Activated T-helper 9 cell treated with anti-CD3 and anti-CD28 coated beads, Interleukin-2, amount 50 U/mL, for 16 hours (primary cell): ENCODE data around the gene HLA-DMA.
"Not testable (repeated sequence)": the region's sequence is repeated elsewhere in the genome, so short reads cannot be mapped to it uniquely, and the experiment has no call there.

Experiments used
- DNase-seq: peaks from one replicate; pipeline ENCODE4 v3.0.0-alpha.2; 2020; ENCODE audit warnings: low read depth

HLA-DMA gene

DNA sequence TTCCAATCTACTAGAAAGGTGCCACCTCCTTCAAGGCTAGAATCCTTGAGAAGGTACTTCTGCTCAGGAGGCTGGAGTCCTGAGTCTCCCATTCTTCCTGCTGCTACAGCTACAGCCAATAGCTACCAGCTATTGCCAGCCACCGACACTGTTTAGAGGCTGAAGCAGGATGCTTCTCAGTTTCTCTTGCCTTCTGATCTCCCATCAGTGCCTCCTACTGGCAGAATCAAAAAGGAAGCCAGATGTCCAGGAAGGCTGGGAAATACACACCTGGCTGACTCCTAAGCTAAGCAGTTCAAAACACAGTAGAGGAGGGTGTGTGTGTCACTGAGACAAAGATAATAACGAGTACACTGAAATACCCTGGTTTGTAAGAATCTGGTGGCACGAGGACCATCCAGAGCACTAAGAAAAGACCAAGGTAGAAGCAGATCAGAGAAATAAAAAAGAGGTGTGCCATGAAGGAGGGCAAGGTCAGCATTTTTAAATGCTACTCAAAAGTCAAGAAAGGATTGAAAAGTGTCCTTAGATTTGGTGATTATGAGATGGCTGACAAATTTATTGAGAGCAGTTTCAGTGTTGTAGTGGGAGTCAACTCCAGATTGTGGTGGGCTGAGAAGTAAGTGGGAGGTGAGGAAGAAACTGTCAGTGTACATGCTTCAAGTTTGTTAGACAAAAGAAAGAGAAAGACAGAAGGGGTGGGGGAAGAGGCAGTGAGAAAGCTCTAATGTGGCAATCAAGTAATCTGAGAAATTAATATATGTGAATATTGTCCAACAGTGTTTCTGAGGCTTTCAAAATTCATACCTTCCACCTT is 2.3 kb upstream of the HLA-DMA start:
- DNase-seq = no peak

DNA sequence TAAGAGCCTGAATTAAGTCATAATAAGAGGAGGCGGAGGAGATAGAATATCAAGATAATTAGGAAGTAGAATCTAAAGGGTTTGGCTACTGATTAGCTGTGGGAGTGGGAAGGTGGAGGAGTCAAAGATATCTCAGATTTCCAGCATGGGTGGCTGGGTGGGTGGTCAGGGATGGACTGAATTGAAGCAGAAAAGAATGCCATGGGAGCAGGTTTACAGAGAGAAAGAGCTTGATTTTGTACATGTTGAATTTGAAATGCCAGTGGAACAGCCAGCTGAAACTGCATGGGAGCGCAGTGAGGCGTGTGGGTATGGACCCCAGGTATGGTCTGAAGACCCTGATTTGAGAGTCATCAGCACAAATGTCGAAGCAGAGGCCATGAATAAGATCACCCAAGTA is 1.4 kb upstream of the HLA-DMA start:
- no peak for DNase-seq

DNA sequence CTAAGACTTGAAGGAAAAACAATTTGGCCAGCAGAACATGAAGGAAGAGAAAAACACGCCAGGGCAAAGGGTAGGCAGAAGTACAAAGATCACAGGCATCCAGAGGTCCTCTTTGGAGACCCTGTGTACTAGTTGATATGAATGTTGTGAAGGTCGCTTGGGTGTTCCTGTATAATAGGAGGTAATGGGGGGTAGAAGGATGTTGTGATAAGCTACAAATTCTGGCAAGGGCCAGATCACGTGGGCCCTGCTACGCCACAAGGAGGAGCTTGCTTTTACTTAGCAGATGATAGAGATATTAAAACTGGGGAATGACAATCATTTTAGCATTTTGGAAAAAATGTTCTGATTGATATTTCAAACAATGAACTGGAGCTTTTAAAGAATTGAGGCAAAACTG is 878 bp upstream of the HLA-DMA start:
- DNase-seq = no peak

DNA sequence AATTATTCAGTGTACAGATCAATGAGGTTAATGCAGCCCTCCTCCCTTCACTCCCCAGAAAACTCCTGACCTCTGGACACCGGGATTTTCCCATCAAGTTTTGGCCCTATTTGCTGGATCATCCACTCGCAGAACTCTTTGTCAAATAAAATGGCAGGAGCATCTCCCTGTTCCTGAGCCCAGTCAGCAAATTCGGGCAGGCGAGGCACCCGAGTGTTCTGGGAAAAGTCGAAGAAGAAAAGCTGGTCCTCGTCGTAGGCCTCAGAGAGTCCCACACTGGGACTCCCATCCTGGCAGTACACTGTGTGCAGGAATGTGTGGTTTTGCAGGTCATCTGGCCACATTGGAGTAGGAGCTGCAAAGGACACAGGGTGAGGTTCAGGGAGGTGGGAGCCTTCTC is 2.4 kb downstream of the HLA-DMA start:
- DNase-seq = no peak

DNA sequence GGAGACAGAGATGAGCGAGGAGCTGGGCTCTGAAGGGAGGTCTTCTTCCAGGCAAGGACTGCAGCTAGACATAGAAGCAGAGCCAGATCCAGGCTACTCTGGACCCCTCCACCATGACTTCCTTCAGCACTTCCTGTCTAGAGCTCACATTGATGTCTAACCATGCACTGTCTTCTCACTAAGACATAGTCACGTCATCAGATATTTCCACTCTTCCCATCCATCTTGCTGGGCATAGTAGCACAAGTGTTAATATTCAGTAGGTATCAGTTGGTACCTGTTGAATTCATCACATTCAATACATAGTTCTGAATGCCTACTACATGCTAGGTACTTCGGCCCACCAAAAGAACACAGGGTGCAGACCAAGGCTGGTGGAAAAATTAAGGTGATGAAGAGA is 2.9 kb downstream of the HLA-DMA start:
- no peak for DNase-seq

DNA sequence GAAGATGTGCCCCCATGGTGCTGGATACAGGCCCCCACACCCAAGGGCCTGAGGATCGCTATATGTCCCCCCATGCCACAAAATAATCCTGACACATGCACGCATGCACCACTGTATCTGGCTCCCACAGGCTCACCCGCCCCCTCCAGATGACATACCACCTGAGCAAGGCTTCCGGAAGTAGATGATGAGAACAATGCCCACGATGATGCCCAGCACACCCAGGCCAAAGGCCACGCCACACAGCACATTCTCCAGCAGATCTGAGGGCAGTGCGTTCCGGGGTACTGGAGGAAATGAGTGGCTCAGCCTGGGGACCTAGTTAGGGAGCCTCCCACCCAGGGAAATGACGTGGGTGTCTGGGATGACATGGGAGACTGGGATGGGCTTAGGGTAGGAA is 3.8 kb downstream of the HLA-DMA start:
- DNase-seq = no peak

DNA sequence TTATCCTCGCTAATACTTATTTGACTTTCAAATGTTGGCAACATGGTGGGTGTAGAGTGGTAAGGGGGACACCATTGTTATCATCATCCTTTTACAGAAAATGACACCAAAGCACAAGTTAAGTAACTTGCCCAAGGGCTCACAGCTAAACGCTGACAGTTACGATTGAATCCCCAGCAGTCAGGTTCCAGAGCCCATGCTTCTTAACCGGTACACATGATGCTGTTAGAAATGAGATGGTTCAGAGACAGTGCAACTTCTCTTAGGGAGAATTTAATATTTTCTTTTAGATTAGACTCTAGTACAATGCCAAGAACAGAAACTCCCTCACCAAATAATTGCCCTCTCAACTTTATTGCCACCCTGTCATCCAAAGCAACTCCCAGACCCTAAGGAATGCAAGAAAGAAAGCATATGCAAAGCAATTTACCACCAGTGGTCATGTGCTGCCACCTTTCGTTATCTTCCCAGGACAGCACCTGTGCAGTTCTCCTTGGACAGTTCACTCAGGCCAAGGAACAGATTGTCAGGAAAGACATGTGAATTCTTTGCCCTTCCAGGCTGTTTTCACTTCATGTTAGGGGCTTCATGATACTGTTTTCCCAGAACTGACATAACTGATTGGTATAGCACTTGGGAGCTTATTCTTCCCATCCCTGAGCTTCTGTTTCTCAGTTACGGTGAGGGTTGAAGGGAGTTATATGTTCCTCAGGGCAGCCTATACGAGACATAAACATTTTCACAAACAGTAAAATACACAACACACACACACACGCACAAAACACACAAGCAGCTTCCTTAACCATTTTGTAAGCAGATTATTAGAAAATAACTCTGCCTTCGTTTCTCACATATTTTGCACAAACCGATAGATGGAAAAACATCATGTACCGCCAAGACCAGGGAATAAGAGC is 5.1 kb downstream of the HLA-DMA start:
- no peak for DNase-seq

DNA sequence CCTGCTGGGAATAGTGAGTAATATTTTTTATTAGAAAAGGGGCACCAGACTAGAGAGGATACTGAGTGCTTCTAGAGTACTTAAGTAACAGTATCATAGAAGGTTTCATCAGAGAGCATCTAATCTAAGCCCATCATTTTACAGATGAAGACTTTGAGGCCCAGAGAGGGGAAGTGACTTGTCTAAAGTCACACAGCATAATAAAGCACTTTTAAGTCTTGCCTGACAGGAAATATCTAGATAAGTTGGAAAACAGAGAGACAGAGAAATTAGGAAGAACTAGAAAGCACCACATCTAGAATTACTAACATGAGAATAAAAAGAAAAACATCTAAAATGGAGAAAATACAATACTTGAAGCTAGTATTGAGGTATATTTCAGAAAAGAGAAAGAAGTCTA is 6.0 kb downstream of the HLA-DMA start:
- DNase-seq = no peak

DNA sequence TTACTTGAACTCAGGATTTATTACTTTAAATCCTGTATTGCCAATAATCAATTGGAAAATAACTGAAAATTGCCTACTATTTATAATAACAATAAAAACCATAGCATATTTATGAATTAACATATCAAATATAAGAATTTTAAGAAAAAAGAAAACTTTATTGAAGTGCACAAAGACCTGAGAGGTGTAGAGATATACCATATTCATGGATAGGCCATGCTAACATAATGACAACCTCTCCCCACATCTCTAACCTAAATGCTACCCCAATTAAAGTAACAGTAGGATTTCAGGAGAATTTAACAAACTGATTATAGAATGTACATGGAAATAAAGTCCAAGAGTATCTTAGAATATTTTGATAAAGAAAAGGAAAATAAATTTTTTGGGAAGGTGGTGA is 6.9 kb downstream of the HLA-DMA start:
- no peak for DNase-seq

DNA sequence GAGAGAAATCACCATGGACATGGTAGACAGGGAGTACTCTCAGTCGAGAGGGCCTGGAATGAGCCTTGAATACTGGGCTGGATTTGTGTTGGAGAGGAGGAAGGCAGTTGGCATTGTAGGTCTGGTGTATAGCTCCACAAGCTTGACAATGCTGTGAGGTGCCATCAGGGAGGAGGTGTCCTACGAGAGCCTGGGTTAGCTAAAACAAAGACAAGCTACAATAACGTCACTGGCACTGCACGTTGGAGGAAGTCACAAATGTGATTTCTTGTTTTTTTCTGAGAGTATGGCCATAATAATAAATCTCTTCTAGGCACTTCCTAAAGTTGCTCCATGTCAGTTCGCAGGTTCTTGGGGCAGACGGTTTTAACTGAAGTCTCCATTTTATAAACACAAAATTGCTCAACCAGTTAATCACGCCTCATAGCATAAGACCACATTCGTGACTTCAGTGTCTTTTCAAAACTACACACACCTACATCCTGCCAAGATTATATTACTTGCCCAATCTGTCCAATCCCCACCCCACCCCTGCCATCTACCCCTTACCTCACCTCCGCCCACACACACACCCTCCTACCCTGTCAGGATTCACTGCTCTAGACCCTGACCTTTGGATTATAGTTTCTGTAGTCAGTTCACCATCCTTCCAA is 7.7 kb downstream of the HLA-DMA start:
- DNase-seq = no peak

DNA sequence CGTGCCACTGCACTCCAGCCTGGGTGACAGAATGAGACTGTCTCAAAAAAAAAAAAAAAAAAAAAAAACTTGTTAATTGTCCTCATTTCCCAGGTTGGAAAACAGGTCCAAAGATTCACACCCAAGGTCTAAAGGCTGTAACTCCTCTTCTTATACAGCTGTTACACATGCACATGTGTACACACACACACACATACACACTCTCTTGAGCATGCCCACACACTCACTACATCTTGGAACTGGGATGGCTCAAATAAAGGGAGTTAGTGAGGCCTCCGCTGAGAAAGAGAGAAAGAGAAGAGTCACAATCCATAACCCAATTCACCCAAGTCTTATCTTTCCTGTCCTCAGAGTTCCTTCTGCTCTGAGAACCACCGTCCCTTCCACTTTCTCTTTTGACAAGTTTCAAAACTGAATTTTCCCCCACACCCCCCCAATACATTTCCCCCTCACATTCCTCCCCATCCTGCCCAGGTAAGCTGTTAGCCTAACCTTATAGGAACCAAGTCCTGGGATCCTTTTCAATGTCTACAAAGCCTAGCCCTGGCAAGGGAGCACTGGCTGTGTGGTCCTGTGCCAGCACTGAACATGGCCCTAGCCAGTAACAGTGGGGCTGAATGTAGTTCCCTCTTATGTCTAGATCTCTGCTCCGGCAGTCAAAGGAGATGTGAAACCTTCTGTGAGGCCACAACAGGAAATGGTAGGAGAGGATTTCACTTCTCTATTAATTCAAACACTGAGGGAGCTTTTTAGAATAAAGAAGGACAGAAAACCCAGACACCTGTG is 8.8 kb downstream of the HLA-DMA start:
- no peak for DNase-seq

DNA sequence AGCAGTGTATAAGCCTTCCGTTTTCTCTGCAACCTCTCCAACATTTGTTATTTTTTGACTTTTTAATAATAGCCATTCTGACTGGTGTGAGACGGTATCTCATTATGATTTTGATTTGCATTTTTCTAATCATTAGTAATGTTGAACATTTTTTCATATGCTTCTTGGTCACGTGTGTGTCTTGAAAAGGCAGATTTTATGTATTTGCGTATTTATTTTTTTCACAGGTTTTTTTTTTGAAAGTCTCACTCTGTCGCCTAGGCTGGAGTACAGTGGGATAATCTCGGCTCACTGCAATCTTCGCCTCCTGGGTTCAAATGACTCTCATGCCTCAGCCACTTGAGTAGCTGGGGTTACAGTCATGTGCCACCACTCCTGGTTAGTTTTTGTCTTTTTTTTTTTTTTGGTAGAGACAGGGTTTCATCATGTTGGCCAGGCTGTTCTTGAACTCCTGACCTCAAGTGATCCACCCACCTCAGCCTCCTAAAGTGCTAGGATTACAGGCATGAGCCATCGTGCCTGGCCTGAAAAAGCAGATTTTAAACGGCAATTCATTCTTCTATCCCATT is 10.3 kb downstream of the HLA-DMA start:
- not testable (repeated sequence) for DNase-seq

DNA sequence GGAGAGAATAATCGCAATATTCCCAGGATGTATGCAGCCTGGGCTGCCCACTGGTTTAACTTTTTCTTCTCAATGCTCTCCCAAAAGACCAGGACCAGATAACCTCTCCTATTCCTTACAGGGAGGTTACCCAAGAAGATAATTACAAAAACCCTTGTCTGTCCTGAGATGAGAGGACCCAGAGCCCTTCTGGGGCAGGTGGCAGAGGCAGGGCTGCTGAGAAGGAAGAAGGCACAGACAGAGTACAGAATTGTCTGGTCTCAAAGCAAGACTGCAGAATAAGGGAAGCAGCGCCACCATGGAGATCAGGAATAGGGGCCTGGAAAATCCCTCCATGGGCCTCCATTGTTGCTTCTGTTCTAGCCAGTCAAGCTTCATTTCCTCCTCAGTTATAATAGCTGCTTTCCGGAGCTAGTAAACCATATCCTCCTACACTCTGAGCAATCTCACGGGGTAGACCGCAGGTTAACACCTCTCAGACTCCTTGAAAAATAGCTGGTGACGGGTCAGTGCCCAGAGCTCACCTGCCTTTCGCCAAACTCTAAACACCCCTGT is 11.6 kb downstream of the HLA-DMA start:
- peak; percentile 30 for DNase-seq

DNA sequence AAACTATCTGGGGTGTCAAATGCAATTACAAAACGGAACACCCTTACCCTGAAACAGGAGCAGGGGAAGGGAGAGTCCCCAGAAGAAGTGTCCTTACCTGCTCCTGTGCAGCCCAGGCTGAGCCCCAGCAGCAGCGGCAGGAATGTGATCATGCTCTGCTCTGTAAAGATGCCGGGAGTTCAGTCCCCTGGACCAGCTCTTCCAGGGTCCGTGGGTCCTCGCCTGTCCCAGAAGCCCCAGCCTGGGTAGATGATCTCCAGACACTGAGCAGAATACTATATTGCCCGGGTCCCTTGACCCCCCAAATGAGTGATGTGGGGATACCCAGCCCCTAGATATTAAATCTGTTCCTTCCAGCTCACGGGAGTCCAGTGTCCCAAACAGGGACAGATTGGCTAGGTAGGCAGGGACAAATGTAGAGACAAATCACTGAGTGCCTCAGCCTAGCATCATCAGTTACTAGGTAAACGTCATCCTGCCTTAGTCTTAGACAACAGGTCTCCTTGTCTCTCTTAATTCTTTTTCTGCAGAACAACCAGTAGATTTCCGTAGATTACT is 12.2 kb downstream of the HLA-DMA start, which contains the start of gene HLA-DMB:
Gene HLA-DMB (minus strand): TSS at position 373 of the 558 bp plus-strand sequence. CDS start 221 bp downstream, at position 152.
- DNase-seq = no peak

DNA sequence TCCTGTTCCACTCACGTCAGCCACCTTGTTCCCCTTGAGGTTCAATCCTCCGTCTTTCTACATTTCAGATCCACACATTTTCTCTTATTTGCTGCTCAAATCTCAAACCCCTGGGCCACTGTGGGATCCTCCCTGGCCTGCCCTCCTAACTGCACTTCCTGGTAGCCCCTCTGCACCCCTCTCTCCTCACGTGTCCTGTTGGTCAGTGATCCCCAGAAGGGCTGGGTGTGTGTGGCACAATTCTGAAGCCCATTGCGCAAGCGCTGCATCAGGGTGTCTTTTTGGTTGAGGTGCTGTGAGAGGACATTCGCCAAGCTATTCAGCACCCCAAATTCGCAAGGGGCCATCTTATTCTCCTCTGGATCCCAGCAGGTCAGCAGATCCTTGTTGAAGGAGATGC is 14.4 kb downstream of the HLA-DMA start:
- no peak for DNase-seq

DNA sequence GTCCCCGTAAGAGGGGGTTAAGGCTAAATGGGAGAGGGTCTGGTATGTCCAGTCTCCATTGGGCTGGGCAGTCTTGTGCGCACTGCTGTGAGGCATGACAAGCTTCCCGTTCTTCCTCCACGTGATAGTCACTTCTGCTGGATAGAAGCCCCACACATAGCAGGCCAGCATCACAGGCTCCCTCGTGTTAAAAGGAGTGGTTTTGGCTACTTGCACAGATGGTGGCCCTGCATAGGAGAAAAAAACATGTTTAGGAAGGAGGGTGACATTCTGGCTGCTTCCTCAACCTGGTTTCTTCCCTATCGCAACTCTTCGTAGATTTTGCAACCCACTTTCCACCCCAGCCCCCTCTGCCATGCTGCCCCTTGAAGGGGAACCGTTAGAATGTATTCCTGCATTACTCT is 15.7 kb downstream of the HLA-DMA start:
- no peak for DNase-seq

DNA sequence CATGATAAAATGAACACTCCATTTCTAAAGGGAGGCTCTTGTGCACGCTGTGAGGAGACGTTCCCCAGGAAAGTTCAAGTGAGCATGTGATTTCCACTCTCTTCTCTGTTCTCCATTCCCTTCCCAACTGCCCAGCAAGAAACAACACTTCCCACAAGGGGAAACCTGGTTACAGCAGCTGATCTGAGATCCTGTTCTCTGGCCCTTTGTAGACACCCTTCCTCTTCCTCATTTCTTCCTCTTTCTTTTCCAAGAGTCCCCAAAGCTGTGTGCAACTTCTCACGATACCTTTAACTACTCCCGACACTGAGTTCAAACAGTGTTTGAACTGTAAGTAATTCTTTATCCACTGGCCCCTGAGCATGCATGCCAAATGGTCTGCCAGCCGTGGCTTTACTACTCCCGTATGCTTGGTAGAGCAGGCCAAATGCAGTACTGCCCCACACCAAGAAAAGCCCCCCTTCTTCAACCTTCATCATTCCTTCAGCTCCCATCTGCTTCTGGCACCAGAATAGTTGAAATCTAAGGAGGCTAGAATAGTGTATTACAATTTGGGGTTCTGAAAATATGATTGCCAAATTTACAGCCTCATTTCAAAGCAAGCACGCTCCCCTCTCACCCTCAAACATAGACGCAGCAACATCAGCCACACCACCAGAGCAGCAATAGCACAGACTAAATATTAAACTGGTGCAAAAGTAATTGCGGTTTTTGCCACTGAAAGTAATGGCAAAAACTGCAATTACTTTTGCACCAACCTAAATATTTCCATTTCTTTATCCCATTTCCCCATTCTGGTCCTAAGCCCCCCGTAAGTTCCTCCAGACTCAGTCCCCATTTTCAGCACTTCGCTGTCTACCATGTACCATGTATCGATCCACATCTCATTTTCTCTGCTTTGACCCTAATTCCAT is 16.4 kb downstream of the HLA-DMA start:
- no peak for DNase-seq

DNA sequence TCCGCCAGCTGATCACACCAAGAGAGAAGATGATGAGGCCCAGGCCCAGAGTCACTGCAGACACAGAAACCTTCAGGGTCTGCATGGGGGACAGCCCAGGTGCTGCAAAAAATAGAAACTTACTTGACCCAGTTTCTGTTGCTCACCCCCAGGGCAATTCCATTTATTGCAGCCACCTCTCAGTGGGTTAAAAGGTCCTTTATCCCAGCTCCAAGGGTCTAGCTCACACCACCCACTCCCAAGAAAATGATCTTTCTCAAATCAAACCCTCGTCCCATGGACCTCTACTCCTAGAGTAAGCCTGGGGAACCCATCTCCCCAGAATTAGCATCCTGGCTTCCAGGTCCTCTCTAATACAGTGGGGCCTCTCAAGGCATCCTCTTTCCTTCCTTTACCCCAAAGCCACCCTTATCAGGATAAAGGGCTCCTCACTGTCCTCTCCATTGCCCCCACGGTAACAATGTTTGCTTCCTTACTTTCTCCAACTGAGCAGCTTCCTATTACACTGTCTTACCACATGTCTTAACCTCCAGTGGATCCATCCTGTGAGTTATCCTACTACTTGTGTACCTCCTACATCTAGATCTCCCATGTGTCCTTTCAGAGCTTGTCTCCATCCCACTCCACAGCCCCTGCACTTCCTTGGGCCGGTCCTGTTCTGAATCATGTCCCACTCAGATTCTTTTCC is 17.2 kb downstream of the HLA-DMA start:
- DNase-seq = no peak

DNA sequence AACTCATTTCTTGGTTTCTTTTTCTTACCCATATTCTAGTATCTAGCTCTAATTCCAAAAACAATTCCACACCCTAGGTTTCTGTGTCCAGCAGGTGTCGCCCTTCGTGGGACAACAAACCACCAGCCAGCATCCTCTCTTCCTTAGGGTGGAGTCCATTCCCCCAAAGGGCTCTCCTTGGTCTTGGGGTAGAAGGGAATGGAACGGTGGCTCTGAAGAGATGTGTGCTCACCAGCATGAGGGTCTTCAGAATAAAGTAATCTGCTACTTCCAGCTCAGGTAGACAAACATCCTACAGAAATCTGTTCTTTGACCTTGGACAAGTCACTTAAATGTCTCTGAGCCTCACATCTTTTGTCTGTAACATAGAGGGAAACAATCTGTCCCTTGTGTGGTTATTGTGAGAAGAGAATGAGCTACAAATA is 19.2 kb downstream of the HLA-DMA start:
- DNase-seq = peak; percentile 62
